GM12878 (cell line): Measurements from ENCODE around the gene HS6ST3. TPM values are rescaled to one million over a fixed set of nuclear protein-coding genes. Genes with fewer than 3 reads are reported as not detected.

ENCODE experiments used
- ATAC-seq: fragments of 200-7000 bp; cut with Tn5 transposase; 3 replicates; pipeline ENCODE4 v1.9.1; 2020; ENCODE audit warnings: mild to moderate bottlenecking, moderate library complexity
- BruUV-seq: library from RNA; stranded (reverse); fragments of 400-500 nt; replicated peaks from 2 replicates; lab custom pipeline; 2021; lab: Mats Ljungman, UMichigan
- CTCF ChIA-PET: fragments of 300-600 bp; sonication (Branson Sonifier 250); formaldehyde crosslinking; extraction: SDS; loops from one replicate; lab custom pipeline; 2021; ENCODE audit warnings: inconsistent platforms; lab: Yijun Ruan, JAX
- POLR2A ChIA-PET: fragments of 350-600 bp; formaldehyde crosslinking; extraction: SDS; loops from one replicate; lab custom pipeline; 2021; ENCODE audit warnings: inconsistent platforms; lab: Charles Lee
- RAD21 ChIA-PET: fragments of 300-600 bp; sonication (Branson Sonifier 250); formaldehyde crosslinking; loops from one replicate; lab custom pipeline; 2023; ENCODE audit warnings: antibody characterized with exemption; ENCODE audit not compliant: unreplicated experiment; lab: Charles Lee
- SMC1A ChIA-PET: fragments of 300-600 bp; sonication (Branson Sonifier 250); formaldehyde crosslinking; loops from one replicate; lab custom pipeline; 2023; ENCODE audit not compliant: unreplicated experiment, uncharacterized antibody; lab: Charles Lee
- DNase-seq: peaks from one replicate; pipeline ENCODE4 v3.0.0-alpha.2; 2011; ENCODE audit warnings: low read depth, low spot score
- FAIRE-seq: peaks from 3 replicates; lab custom pipeline; 2011; peaks lifted over from hg19 to GRCh38; lab: Jason Lieb, UNC
- H2AFZ ChIP-seq: 2 replicates; pipeline ENCODE4 v1.6.0; 2011; ENCODE audit warnings: low read depth, low read length, control low read depth; ENCODE audit not compliant: control insufficient read depth
- H3K27ac ChIP-seq: 2 replicates; pipeline ENCODE4 v1.5.1; 2011; ENCODE audit warnings: control low read depth; ENCODE audit not compliant: control insufficient read depth, insufficient read depth
- H3K27me3 ChIP-seq, 2 experiments: replicated peaks in 1 of 2; 2 replicates each; pipeline versions ENCODE4 v1.6.0 to v1.6.1; 2011; ENCODE audit warnings: low read length in 1 of 2; ENCODE audit not compliant: control insufficient read depth in 2 of 2, insufficient read depth in 2 of 2
- H3K36me3 ChIP-seq, 2 experiments: 2 replicates each; pipeline ENCODE4 v1.5.1; 2011; ENCODE audit warnings: low read length in 1 of 2; ENCODE audit not compliant: control insufficient read depth in 2 of 2, insufficient read depth in 2 of 2
- H3K4me1 ChIP-seq: 2 replicates; pipeline ENCODE4 v1.6.1; 2011; ENCODE audit warnings: mild to moderate bottlenecking, low read length, moderate library complexity, mixed read lengths; ENCODE audit not compliant: control insufficient read depth, insufficient read depth
- H3K4me2 ChIP-seq: 2 replicates; pipeline ENCODE4 v1.6.0; 2011; ENCODE audit warnings: control low read depth; ENCODE audit not compliant: control insufficient read depth, insufficient read depth
- H3K4me3 ChIP-seq: fragments of 200-600 bp; sonication (generic); 2 replicates; pipeline ENCODE4 v1.5.1; 2016
- H3K79me2 ChIP-seq: 2 replicates; pipeline ENCODE4 v1.6.0; 2011; ENCODE audit warnings: low read length; ENCODE audit not compliant: control insufficient read depth, insufficient read depth
- H3K9ac ChIP-seq: 2 replicates; pipeline ENCODE4 v1.8.0; 2011; ENCODE audit warnings: low read length, control low read depth, mixed read lengths; ENCODE audit not compliant: control insufficient read depth, insufficient read depth
- H3K9me3 ChIP-seq: replicated peaks from 3 replicates; pipeline ENCODE4 v1.5.1; 2011; ENCODE audit warnings: mild to moderate bottlenecking, low read length; ENCODE audit not compliant: control insufficient read depth, insufficient read depth
- H4K20me1 ChIP-seq: 2 replicates; pipeline ENCODE4 v1.6.0; 2011; ENCODE audit not compliant: control insufficient read depth, insufficient read depth
- ASH2L ChIP-seq: fragments of 300-600, 200-600 bp; sonication (generic); IDR thresholded peaks from 2 replicates; pipeline ENCODE4 v1.6.1; 2017; ENCODE audit warnings: low read depth, mild to moderate bottlenecking, borderline replicate concordance
- CHD2 ChIP-seq: IDR thresholded peaks from 2 replicates; pipeline ENCODE4 v1.6.1; 2011; ENCODE audit warnings: low read depth, low read length, improper control_type of control experiment, borderline replicate concordance
- ETV6 ChIP-seq, 2 experiments: fragments of 450-650 bp in 1 of 2; IDR thresholded peaks in 1 of 2; conservative IDR thresholded peaks in 1 of 2; 2 replicates each; pipeline ENCODE4 v1.6.1; 2014; ENCODE audit warnings: antibody characterized with exemption in 1 of 2, borderline replicate concordance in 1 of 2, low read depth in 1 of 2, mild to moderate bottlenecking in 1 of 2, moderate library complexity in 1 of 2
- MEF2B ChIP-seq: fragments of 450-650 bp; IDR thresholded peaks from 2 replicates; pipeline ENCODE4 v1.6.1; 2018; ENCODE audit warnings: mild to moderate bottlenecking, moderate library complexity; ENCODE audit not compliant: partially characterized antibody, poor library complexity, severe bottlenecking
- POLR2AphosphoS2 ChIP-seq: IDR thresholded peaks from 2 replicates; pipeline ENCODE4 v1.6.1; 2011; ENCODE audit warnings: low read depth, mild to moderate bottlenecking, low read length, improper control_type of control experiment, moderate library complexity
- RAD21 ChIP-seq: IDR thresholded peaks from 2 replicates; pipeline ENCODE4 v1.6.1; 2011; ENCODE audit warnings: mild to moderate bottlenecking, low read depth, low read length, moderate library complexity; ENCODE audit not compliant: insufficient read depth
- RFX5 ChIP-seq: IDR thresholded peaks from 2 replicates; pipeline ENCODE4 v1.6.1; 2011; ENCODE audit warnings: low read depth, low read length, improper control_type of control experiment
- WGBS: methylation state at CpG from one replicate; pipeline ENCODE4 v1.1.6; 2016; ENCODE audit warnings: low lambda C conversion rate; ENCODE audit not compliant: insufficient replicate concordance, insufficient coverage; ENCODE audit errors: missing lambda C conversion rate; 5-methylcytosine and 5-hydroxymethylcytosine counted together
- in situ Hi-C: fragments of 300-500 bp; cut with MboI; formaldehyde crosslinking; loops from 9 replicates; pipeline ENCODE4 v1.14.3; 2018; ENCODE audit warnings: mixed read lengths
- intact Hi-C: fragments of 100-400 bp; cut with micrococcal nuclease; formaldehyde crosslinking; loops from one replicate; pipeline ENCODE4 v1.14.2; 2022; ENCODE audit not compliant: unreplicated experiment
- polyA plus RNA-seq, 11 experiments: library from polyadenylated mRNA; depleted of rRNA in 4 of 11; unstranded in 6 of 11; stranded (reverse) in 5 of 11; fragments of >200 nt; fragmentation: Nextera tagmentation in 4 of 11; fragmentation: Illumina TruSeq in 1 of 11; extraction: Ambion mirVana in 4 of 11; extraction: Trizol in 1 of 11; gene quantifications; 1 replicate in 1 of 11; 2 replicates in 10 of 11; pipeline versions ENCODE4 v1.2.1 to v1.2.3, GENCODE V29; 2011 to 2016; ENCODE audit warnings: inconsistent platforms in 2 of 11, missing spikeins in 2 of 11, low read depth in 1 of 11
- total RNA-seq, 4 experiments: library from RNA; depleted of rRNA in 3 of 4; stranded (reverse); fragments of >200 nt in 3 of 4; fragmentation: Illumina TruSeq in 1 of 4; extraction: Trizol in 1 of 4; gene quantifications; 2 replicates each; pipeline versions ENCODE4 v1.2.1 to v1.2.3, GENCODE V29; 2013 to 2021
- TF ChIP-seq, protein P1 (sequence below), 3 experiments: IDR thresholded peaks in 2 of 3; conservative IDR thresholded peaks in 1 of 3; 2 replicates each; pipeline ENCODE4 v1.5.1; 2011; ENCODE audit warnings: low read depth in 3 of 3, low read length in 3 of 3, mild to moderate bottlenecking in 3 of 3, control low read depth in 2 of 3, moderate library complexity in 2 of 3, inconsistent platforms in 1 of 3, mixed read lengths in 1 of 3; ENCODE audit not compliant: control insufficient read depth in 2 of 3, insufficient read depth in 1 of 3; ENCODE audit errors: extremely low read depth in 1 of 3
- TF ChIP-seq, protein P2 (sequence below): IDR thresholded peaks from 2 replicates; pipeline ENCODE4 v1.6.1; 2011; ENCODE audit warnings: low read depth, low read length, improper control_type of control experiment, borderline replicate concordance

The HS6ST3 gene
- total and polyA plus RNA-seq, 10 of the 15 experiments (the other 5 are each of a cell fraction or from before 2014, with no cell fraction given): under 0.01 to 2.9 TPM; not detected in 8

DNA sequence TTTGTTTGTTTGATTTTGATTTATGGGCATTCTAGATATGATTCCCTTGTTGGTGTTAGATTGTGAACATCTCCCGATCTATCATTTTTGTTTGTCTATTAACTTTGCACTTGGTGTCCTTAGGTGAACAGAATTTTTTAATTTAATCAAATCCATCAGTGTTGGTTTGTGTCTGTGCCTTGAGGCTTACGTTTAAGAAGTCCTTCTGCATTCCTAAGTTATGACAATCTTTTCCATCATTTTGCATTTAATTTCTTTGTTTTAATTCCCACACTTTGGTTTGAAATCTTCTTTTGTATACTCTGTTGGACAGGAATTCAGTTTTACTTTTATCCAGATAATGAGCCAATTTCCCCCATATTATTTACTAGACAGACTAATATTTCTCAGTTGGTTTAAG lies 421.7 kb downstream of the HS6ST3 start:
- Histone ChIP-seq H3K27me3 (no peaks in the 10 kb centered on the region), H4K20me1 (no peaks in the 10 kb centered on the region), H3K9me3 (no peaks in the 10 kb centered on the region), H3K79me2 (no peaks in the 10 kb centered on the region), H3K4me1 (no peaks in the 10 kb centered on the region), H3K36me3 (no peaks in the 10 kb centered on the region), H3K4me3 (no peak overlapping the region), H3K27ac (no peak overlapping the region), H3K9ac (no peak overlapping the region), H2AFZ (no peak overlapping the region), H3K4me2 (no peak overlapping the region)
- ChIA-PET RAD21 (no interaction called here), SMC1A (interaction anchor here (1.1 kb wide), 1 partner anchor 17 kb away, joined by 4 read pairs; no protein-coding TSS in a partner anchor), POLR2A (no interaction called here), CTCF (no interaction called here)
- in situ Hi-C loops (no loop called here), intact Hi-C loops (no loop called here)
- TF ChIP-seq RFX5 (no peak), ETV6 (conservative IDR thresholded peaks at IDR 0.05 in 1 of 2, IDR thresholded peaks at IDR 0.05 in 1 of 2; ENCODE audit: borderline replicate concordance in 1 of 2, low read depth in 1 of 2) (no peak), ASH2L (no peak), RAD21 (no peak), MEF2B (no peak), CHD2 (no peak), POLR2AphosphoS2 (no peak)
- TF ChIP-seq, protein P1, sequence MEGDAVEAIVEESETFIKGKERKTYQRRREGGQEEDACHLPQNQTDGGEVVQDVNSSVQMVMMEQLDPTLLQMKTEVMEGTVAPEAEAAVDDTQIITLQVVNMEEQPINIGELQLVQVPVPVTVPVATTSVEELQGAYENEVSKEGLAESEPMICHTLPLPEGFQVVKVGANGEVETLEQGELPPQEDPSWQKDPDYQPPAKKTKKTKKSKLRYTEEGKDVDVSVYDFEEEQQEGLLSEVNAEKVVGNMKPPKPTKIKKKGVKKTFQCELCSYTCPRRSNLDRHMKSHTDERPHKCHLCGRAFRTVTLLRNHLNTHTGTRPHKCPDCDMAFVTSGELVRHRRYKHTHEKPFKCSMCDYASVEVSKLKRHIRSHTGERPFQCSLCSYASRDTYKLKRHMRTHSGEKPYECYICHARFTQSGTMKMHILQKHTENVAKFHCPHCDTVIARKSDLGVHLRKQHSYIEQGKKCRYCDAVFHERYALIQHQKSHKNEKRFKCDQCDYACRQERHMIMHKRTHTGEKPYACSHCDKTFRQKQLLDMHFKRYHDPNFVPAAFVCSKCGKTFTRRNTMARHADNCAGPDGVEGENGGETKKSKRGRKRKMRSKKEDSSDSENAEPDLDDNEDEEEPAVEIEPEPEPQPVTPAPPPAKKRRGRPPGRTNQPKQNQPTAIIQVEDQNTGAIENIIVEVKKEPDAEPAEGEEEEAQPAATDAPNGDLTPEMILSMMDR (IDR thresholded peaks at IDR 0.05 in 2 of 3, conservative IDR thresholded peaks at IDR 0.05 in 1 of 3; ENCODE audit: control insufficient read depth in 2 of 3, extremely low read depth in 1 of 3, insufficient read depth in 1 of 3, low read depth in 3 of 3, low read length in 3 of 3): no peak
- TF ChIP-seq, protein P2, sequence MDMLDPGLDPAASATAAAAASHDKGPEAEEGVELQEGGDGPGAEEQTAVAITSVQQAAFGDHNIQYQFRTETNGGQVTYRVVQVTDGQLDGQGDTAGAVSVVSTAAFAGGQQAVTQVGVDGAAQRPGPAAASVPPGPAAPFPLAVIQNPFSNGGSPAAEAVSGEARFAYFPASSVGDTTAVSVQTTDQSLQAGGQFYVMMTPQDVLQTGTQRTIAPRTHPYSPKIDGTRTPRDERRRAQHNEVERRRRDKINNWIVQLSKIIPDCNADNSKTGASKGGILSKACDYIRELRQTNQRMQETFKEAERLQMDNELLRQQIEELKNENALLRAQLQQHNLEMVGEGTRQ: no peak
- DNase-seq (no peak), FAIRE-seq (no peak), ATAC-seq (no peak)
- 43% methylated on average over 2 of the region's 2 CpGs for WGBS
- BruUV-seq: no TSS peak
